Right hindlimb (tissue), 1 donor: ENCODE data around the gene TPCN2.

Experiments used
- DNase-seq: peaks from one replicate; pipeline ENCODE4 v3.0.0-alpha.2; 2018

TPCN2 gene

DNA sequence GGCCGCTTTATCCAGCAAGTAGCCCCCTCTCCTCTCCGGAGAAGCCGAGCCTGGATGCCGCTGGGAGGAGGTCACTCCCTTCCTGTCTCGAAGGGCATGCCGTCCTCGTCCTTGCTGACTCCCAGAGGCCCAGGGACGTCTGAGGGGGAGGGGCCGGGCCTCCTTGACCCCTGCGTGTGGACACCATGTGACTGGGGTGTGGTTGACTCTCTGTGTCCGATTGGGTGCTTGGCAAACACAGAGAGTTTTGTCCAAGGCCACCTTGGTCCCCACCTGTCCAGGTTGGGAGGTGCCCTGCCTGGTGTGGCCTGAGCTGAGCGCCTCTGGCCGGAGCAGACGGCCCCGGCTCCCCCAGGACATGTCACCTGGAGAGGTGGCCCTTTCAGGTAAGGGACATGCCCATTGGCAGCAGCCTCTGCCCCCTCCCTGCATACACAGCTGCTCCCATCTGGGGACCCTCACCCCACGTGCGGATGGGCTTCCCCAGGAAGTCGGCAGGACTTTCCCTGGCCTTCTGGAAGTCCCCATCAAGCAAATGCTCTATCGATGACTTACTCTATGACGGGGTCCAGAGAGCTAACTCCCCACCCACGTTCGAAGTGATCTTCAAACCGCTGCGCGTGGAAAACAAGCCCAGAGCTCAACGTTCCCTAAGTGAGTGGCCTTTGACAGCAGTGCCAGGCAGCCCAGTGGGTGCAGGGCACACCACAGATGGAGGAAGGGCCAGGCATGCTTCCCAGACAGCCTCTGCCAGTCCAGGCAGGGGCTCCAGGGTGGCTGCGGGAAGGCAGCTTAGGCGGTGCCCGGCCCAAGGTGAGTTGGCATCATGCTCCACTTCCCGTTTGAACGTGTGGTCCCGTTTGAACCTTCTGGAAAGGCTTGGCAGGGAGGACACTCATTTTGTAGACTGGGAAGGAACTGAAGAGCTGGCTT lies 106.8 kb downstream of the TPCN2 start, which contains the start of gene SMIM38:
Gene SMIM38, plus strand, starts transcription at position 634 of the 933 bp plus-strand sequence. CDS start 1,912 bp downstream, outside the sequence.
- no peak for DNase-seq

DNA sequence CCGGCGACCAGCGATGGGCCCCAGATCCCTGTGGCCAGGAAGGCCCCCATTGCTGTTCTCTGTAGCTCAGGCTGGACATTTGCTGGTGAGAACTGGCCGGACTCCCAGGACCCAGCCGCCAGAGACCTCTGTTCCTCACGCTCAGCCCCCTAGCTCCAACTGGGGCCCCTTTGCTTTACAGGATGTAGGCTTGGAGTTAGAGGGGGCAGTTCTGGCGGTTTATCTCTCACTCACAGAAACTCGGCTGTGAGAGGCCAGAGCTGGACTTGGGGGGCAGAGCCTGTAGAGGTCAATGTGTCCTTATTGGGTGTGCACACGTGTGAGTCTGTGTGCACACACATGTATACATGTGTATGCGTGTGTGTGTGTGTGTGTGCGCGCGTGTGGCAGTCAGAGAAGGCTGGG lies 107.5 kb downstream of the TPCN2 start:
- DNase-seq, result peak; percentile 63

DNA sequence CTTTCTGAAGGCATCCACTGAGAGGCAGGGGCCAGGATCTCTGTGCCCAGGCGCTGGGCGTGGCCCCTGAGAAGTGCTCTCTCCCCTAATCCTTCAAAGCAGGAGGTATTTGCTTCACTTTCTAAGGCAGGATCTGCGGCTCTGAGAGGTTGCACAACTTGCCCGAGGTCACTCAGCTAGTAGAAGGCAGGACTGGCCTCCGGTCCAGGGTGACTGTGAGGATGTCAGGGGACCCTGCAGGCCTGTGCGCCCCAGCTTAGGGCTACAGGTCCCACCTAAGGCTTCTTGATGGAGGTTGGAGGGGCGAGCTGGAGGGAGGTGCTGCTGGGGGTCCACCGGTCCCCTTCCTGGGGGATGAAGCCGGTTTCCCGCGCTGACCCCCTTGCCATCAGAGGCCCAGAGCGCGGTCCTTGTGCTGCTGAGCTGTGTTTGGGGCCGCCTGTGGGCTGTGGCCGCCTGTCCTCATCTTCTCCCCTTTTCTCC lies 108.0 kb downstream of the TPCN2 start:
- DNase-seq, result no peak

DNA sequence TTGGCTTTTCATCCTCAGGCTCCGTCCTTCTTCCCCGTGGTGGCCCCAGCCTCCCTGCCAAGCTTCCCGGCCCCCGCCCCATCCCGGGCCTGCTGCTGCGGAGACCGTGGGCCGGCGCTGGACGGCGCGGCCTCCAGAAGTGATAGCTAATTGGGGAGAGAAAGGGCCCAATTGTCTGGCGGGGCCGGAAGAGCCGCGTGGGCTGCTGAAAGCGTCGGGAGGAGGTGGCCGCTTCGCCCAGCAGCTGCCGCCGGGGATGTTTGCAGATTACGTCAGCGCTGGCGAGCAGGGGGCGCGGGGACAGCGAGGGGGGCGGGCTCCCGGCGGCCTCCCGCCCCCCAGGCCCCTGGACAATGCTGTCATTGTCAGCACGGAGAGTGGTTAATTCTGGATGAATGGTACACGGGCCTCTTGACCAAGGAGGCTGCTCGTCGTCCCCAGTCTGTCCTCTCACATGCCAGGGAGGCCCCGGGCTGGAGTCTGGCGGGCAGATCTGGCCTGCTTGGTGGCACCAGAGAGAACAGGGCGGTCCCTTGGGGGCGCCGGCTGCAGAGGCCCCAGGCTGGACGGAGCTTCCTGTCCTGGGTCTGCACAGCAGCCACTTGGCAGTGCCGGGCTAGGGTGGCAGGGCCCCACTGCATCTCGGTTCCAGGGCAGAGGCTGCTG lies 108.6 kb downstream of the TPCN2 start:
- DNase-seq, result peak; percentile 90

DNA sequence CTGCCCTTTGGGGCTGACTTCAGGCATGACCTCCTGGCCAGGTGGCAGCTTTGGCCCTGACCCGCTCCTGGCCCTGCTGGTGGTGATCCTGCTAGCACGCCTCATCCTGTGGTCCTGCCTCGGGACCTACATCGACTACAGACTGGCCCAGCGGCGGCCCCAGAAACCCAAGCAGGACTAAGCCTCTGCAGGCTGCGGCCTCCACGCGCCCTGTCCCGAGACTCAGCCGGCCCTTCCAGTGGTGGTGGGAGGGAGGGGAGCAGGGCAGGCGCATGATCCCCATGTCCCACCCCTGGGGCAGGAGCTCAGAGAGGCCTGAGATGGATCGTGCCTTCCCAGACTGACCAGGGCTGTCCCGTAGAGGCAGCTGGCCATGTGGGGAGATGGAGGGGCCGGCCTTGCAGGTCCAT lies 109.1 kb downstream of the TPCN2 start:
- no peak for DNase-seq

DNA sequence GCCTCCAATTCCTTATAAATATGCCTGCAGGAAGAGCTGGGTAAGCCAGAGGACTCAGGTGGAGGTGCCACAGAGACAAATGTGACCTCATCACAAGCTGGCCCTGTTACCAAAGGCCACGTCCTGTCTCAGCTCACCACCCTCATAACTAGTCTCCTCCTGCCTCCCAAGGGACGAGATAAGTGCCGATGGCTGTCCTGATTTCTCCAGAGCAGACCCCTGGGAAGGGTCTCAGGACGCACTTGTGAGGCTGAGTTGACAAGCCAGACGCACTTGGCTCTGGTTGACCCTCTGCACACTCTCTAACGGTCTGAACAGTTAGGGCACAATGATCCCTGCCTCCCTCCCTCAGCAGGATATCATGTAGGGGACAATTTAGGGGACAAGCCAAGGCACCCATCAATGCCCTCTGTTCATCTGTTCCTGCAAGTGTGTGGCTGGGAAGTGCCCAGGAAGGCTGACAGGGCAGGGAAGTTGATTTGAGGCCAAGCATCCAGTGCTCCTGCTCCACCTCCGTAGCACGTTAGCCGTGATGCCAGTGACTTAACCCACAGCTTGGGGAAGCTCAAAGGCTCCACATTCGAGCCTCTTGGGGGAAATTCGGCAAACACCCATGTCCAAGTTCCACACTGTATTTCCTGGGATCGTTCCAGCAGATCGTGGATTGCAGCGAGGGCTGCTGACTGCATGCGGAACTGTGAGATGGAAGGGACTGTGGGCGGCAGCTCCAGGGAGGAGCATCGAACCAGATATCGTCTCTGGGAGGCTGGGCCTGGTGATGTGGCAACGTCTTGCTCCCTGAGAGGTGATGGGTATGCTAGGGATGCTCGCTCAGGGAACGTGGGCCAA lies 109.8 kb downstream of the TPCN2 start:
- DNase-seq, result no peak

DNA sequence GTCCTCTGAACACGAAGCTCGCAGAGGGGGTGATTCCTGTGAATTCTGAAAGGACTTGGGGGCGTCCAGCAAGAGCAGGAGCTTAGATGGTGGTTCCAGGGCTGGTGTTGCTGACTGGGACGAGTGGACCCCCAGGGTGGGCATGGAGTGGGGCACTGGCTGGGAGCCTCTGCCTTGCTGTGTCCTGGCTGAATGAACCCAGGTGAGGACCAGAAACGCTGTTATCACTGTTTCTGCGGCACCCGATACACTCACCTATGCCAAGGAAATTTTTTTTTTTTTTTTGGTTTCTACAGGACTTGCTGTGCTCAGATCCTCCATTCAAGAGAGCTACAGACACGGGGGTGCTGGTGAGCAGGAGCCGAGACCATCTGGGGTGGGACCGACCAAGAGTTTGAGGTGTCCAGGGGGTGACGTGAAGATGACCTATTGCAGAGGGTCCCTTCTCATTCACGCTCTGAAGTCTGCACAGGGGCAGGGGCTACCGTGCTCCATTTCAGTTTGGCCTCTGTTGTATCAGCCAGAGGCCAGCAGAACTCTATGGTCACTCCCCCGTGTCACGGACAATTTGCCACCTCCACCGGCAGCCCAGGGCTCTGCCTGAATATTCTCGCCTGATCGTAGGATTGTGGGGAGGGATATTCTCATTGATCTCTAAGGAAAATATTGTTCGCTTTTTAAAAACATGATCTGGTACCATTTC lies 110.6 kb downstream of the TPCN2 start:
- DNase-seq, result no peak

DNA sequence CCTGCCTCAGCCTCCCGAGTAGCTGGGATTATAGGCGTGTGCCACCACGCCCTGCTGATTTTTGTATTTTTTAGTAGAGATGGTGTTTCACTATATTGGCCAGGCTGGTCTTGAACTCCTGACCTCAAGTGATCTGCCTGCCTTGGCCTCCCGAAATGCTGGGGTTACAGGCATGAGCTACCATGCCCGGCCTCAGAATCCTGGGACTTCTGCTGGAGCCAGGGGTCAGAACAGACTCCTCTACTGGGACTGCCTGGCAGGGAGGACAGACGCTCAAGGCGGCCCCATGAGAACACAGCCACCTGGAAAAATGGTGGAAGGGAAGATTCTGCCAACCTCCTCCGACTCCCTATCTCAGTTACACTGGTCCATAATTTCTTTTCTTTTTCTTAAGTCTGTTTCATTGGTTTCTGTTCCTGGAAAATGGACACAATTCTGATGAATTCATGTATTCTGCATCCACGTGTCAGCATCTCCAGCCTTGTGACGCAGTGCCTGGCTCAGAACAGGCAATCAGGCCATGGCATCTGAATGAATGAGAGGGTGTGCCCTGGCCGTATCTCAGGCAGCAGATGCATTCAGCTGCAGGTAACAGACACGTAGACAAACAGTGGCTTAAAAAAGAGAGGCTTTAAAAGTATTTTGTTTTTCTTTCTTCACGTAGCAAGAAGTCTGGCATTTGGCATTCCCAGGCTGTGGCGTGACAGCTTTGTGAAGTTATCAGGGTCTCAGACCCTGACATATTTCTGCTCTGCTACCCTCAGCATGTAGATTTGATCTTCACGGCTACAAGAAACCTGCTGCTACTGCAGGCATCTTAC lies 111.8 kb downstream of the TPCN2 start:
- DNase-seq, result no peak

DNA sequence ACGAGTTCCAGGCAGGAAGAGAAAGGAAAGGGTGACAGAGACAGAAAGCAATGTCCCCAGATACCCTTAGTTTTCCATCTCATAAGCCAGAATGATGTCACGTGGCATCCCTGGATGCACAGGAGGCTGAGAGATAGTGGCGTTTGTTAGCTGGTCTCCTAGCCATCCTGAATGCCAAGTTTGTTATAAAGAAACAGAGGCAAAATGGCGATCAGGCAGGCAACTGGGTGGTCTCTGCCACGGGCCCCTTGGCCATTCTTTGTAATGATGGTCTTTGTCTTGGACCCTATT lies 112.3 kb downstream of the TPCN2 start:
- no peak for DNase-seq

DNA sequence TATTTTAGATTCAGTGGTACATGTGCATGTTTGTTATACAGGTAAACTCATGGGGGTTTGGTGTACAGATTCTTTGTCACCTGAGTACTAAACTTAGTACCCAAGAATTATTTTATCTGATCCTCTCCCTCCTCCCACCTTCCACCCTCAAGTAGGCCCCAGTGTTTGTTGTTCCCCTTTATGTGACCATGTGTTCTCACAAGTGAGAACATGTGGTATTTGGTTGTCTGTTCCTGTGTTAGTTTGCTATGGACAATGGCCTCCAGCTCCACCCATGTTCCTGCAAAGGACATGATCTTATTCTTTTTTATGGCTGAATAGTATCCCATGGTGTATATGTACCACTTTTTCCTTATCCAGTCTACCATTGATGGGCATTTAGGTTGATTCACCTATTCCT lies 113.8 kb downstream of the TPCN2 start:
- DNase-seq, result no peak

DNA sequence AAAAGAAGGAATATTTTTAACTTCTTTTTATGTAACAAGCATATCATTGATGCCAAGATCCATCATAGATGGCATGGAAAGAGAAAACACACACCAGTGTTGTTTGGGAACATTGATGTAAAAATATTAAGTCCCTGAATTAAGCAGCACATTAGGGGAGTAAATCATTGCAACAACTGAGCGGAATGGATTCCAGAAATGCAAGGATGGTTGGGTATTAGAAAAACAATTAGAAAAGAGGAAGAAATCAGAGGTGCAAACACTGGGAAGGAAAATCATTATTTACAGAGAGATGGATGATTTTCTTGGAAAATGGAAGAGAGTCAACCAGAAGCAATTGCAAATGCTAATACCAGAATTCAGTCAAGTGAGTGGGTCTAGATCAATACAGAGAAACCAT lies 115.1 kb downstream of the TPCN2 start:
- DNase-seq, result no peak

DNA sequence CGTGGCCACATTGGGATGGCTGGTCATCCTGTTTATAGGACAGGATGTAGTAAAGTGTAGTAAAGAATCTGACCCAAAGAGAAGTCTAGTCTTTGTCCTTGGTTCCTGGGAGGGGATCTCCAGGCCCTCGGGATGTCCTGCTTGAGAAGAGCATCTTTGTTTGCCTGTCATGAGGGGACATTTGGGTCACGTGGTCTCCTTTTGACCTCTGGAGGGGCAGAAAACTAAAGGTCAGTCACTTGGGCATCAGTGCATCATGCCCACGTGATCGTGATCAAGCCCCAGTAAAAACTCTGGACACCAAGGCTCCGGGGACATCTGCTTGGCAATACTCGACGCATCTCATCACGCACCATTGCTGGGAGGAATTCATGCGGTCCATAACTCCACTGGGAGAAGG lies 116.1 kb downstream of the TPCN2 start:
- DNase-seq, result no peak

DNA sequence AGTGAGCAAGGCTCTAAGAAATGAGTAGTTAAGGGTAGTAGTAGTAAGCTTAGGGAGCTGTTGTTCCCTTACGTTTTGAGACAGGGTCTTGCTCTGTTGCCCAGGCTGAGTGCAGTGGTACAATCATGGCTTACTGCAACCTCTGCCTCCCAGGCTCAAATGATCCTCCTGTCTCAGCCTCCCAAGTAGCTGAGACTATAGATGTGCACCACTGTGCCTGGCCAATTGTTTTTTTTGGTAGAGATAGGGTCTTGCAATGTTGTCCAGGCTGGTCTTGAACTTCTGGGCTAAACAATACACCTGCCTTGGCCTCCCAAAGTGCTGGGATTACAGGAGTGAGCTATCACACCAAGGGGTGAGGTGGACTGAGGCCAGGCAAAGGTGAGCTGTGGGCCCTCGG lies 117.0 kb downstream of the TPCN2 start:
- no peak for DNase-seq

DNA sequence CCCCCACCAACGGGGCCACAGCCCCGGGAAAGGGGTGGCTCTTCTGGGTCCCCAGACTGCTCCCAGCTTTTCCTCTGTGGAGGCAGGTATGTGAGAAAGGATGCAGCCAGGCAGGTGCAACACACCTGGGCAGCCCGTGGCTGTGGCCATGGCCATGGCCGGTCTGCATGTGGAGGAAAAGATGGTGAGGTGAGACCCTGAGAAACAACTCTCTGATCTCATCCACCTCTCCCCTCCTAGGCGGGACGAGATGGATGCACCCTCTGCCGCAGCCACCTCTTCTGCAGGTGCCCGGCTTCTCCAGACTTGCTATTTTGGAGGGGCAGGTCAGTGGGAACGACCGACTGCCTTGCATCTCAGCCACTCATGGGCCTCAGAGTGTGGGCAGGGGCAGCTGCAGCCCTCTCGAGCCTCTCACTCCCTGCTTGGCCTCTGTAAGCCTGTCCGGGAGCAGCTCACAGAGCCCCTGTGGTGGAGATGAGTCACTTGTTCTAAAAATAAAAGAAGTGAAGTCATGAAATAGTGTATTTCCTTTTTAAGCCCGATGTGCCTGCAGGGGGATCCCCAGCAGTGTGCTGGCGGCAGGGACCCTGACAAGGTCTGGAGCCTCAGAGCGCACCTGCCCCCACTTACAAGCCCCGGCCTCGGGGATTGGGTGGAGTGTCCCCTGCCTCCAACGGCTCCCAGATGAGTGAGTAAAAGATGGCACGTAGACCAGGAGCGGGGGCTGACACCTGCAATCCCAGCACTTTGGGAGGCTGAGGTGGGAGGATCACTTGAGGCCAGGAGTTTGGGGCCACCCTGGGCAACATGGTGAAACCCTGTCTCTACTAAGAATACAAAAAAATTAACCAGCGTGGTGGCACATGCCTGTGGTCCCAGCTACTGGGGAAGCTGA lies 117.7 kb downstream of the TPCN2 start:
- peak; percentile 62 for DNase-seq

DNA sequence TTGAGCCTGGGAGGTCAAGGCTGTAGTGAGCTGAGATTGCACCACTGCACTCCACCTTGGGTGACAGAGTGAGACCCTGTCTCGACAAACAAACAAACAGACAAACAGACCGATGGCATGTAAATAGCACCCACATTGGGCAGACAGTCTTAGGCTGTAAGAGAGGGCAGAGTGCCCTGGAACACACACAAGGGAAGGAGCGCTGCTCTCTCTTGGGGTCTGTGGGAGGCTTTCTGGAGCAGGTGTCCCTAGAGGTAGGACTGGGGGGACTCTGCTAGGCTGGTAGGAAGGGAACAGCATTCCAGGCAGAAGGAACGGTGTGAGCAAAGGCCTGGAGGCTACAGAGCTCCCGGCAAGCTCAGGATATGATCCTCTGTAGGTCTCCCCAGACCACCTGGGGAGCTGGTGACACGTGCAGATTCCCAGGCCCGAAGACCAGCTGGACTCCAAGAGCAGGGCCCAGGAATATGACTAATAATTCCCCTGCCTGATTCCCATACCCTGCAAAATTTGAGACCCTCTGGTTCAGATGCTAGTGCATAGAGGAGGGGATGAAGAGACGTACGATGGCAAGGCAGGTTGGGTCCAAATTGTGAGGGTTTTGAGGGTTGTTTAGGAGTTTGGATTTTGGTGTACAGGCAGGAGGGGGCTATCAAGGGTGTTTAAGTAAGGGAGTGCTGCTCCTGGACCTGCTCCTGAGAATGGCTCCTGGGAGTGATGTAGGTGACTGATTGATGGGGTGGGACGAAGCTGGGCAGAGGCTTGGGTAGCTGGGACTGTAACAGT lies 118.6 kb downstream of the TPCN2 start:
- no peak for DNase-seq

DNA sequence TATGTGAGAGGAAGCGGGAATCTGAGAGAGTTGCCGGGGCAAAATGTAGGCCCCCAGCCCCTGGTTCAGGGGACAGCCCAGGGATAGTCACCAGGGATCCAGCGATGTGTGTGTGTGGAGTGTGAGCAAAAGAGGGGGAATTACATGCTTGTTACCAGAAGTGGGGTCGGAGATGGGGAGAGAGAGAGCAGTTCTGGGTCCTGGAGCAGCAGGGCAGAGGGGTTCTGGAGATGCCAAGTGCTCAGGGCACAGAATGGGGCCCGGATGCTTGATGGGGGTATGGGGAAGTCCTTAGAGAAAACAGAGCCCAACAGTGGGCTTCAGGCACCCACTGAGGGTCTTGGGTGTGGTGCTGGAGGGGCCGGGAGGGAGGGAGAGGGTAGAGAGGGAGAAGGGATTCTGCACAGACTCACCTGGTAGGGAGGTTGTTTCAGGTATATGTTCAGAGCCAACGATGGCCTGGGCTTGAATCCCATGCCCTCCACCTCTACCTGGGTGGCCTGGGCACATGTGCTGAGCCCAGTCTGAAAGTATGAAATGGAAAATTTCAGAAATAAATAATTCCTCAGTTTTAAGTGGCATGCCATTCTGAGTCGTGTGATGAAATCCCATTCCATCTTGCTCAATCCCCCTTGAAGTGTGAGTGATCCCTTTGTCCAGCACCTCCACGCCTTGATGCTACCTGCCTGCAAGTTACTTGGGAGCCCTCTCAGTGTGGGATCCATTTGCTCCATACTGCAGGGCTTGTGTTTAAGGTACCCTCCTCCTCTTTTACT lies 119.4 kb downstream of the TPCN2 start:
- DNase-seq, result no peak

DNA sequence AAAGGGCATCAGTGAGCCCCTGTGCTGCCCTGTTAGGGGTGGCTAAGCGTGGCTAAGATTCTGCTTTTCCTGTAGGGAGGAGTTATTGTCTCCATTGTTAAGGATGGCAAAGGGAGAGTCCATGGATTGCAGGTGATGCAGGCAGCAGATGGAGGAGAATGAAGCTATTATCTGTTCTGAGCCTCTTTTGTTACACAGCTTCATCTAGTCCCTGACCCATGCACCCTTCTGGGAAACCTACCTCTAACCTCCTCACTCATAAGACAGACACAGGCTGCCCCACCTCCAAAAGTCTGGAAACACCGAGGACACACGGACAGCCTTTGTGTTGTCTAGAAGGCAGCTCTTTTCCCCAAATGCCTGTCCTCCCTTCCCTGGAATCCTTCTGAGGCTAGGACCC lies 120.7 kb downstream of the TPCN2 start:
- DNase-seq, result no peak

DNA sequence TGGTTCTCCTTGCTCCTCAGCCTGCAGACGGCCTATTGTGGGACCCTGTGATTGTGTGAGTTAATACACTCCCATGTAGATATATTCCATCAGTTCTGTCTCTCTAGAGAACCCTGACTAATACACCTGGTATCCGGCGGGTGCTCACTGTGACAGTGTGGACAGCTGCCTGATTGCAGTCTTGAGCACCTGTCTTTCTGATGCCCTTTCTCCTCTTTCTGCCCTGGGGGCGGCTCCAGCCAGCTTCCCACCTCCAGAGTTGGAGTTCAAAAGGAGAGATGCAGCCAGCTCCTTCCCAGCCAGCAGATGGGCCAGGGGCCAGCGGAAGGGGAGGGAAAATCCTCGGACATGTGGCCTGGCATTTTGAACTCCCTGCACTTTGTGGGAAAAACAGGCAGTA lies 122.0 kb downstream of the TPCN2 start:
- DNase-seq, result no peak
